NCI-H1930 (cell line): ENCODE measurements around the gene C1orf159.
"Not testable (repeated sequence)": the region's sequence is repeated elsewhere in the genome, so short reads cannot be mapped to it uniquely, and the experiment has no call there.

Source experiments
- DNase-seq, 2 experiments: peaks; one replicate each; lab custom pipeline; 2025; lab: John Stamatoyannopoulos, UW

Gene C1orf159

DNA sequence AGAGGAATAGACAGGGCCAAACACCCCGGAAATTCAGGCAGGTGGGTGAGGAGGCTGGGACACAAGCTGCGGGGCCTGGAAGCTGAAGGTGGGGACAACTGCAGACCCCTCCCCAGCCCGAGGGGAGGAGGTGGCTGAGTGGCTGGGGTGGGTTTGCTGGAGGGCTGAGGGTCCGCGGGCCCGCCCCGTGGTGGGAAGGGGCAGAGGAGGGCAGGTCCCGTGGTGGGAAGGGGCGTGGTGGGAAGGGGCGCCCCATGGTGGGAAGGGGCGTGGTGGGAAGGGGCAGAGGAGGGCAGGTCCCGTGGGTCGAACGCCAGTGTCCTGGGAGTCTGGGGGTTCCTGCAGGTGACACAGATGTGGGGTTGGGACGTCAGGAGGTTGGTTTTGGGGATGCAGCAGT is 33.5 kb upstream of the C1orf159 start:
- DNase-seq, result no peak

DNA sequence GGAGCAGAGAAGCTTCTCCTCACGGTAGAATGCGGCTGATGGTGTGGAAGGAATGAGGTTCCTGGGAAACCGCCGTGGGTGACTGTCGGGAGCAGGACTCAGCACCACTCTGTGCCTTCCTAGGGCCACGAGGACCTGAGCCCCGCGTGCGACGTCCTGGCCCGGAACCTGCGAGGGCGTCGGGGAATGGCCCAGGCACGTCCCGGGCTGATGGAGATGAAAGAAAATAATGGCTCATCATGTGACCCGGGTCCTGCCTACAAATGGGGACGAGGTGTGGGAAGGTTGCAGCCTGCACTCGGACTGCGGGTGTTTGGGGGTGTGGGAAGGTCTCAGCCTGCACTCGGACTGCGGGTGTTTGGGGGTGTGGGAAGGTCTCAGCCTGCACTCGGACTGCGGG is 32.7 kb upstream of the C1orf159 start:
- no peak for DNase-seq

DNA sequence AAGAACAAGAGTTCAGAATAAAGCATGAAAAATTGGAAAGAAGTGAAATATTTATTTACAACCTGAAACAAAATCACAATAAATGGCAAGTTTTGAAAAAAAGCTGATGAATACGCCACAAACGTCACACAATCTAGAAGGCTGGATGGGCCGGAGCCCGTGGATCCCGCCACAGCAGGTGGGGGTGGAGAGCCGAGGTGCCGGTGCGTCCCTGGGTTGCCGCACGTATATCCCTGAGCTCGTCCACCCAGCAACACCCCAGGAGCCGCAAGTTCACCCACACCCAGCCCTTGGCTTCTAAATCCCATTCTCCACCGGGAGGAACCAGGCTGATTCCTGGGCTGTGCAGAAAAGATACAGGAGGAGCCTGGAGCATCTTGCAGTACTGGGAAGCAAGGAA is 32.2 kb upstream of the C1orf159 start:
- DNase-seq, result no peak

DNA sequence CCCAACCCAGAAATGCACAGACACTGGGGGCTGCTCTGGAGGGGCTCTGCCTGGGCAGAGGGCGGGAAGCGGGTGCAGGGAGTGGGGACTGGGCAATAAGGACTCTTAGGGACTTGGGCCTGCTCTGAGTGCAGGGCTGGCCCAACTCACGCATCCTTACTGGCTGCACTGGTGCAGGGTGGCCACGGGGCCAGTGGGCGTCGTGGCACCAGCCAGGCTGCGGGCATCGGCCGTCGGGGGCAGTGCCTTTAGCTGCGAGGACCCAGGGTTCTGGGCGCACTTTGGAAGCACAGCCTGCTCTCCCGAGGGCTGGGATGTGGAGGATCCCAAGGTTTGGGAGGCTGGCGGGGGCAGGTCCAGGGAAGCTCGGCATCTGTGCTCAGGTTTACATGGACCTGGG is 30.7 kb upstream of the C1orf159 start:
- DNase-seq, result no peak

DNA sequence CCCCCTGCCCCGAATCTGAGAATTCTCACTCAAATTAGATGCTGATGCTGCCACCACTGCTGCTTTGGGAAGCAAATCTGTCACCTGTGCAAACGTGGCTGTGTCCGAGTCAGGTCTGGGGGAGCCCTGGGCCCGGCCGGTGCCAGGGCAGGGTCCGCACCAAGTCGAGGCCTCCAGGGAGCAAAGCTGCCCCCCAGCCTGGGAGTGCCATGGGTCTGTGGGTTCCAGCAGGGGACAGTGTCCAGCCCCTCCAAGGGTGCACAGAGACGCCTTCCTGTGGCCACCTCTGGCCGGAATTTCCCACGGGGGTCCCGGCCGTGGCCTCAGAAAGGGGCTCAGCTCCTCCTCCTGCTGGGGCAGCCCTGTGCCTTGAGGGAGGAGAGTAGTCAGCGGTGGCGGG is 30.1 kb upstream of the C1orf159 start:
- DNase-seq, result no peak

DNA sequence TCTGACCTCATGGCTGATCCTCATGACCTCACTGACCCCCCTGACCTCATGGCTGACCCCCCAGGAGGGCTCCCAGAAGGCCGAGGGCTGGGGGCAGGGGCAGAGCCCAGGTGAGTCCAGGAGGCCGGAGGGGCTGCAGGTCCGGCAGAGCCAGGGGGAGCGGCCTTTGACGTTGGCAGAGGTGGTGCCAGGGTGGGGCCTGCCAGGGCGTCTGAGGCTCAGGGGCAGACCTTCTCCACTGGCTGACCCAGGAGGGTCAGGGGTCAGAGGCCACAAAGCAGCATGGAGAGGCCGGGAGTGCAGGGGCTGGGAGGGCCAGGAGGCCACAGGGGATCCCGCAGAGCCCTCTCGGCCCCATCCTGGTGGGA is 29.6 kb upstream of the C1orf159 start:
- DNase-seq, result no peak

DNA sequence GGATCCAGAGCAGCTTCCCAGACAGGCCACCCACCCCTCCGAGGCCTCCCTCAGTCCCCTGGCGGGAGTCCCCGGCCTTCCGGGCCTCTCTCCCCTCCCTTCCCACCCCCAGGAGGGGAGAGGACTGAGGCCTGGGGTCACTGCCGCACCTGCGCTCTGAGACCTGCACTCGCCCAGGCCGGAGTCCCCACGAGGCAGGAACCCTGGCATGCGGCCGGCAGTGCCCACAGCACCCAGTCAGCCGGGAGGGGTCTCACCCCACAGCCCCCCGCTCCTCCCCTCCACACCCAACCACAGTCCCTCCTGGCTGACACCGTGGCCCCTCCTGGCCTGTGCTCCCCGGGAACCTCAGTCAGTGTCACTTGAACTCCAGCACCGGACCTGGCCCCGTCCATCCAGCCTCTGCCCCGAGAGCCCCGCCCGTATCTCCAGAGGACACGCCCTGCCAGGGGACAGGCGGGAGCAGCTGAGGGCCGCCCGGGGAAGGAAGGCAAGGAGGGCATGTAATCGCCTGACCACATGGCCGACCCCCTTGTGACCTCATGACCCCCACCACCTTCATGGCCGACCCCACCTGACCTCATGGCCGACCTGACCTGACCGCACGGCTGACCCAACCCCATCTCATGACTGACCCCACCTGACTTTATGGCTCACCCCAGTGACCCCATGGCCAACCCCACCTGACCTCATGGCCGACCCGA is 29.1 kb upstream of the C1orf159 start:
- DNase-seq, result no peak

DNA sequence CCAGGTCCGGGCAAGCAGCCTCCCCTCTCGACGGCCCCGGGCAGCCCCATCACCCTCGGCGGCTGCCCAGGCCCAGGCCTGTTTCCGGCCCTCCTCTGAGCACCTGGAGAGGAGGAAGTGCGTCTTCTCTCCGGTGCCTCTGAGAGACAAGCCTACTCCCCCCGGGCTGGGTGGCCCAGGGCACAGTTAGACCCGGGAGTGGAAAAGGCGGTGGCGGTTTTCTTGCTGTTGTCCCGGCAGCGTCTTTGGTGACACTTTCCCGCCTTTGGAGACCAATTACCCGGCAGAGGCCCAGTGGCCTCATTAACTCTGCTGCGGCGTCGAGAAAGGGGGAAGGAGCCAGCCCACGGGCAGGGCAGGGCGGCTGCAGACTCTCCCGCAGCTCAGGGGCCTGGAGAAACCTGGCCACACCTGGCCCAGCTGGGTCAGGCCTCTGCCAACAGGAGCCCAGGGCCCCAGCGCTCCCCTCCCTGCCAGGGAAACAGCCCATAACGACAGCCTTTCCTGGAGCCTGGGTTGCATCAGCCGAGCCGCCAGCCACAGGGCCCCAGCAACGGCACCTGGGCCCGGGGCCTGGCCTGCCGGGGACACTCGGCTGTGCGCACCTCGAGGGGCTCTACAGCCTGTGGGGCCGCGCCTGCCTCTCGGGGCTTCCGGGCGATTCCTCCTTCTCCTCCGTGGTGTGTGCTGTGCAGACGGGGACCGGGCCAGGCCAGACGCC is 28.4 kb upstream of the C1orf159 start:
- DNase-seq, result peak in 1 of 2 experiments; percentile 72

DNA sequence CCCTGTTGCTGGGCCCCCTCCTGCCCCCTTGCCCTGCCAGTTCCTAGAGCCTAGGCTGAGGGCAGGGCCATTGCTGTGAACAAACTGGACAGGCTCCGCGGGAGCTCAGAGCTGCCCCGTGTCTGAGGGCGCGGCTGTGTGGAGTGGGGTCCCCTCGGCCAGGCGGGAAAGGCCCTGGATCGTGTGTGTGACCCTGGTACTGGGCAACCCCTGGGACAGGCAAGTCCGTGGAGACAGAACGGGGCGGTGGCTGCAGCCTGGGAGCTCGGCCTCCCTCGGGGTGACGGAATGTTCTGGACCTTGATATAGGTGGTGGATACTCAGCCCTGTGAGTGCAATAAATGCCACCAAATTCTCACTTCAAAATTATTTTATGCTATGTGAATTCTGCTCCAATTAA is 27.7 kb upstream of the C1orf159 start:
- DNase-seq, result no peak

DNA sequence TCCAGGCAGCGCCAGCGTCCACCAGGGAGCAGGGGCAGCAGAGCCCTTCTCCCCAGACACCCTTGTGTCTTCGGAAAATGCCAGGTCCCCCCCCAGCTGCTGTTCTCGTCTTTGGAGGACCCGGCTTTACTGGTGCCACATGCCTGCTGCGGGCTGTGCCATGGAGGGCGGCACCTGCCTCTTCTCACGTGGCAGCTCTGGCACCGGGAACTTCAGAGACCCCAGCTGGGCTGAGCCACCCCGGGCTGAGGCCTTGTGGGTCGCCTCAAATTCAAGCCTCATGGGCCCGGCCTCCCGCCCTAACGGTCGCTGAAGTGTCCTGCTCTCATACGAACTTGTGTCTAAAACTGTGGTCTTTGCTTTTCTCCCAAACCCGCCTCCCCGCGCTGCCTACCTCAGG is 27.0 kb upstream of the C1orf159 start:
- DNase-seq, result no peak

DNA sequence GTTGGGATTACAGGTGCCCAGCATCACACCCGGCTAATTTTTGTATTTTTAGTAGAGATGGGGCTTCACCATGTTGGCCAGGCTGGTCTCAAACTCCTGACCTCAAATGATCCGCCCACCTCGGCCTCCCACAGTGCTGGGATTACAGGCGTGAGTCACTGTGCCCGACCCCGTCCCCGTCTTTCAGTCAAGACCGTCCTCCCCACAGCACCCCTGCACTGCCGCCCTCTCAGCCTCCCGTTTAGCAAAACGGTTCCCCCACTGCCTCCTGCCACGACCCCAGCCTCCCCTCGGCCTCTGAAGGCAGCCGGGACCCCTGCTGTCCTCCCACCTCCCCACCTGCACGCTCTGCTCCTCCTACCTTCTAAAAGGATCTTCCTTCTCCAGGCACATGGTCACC is 26.5 kb upstream of the C1orf159 start:
- DNase-seq, result not testable (repeated sequence)

DNA sequence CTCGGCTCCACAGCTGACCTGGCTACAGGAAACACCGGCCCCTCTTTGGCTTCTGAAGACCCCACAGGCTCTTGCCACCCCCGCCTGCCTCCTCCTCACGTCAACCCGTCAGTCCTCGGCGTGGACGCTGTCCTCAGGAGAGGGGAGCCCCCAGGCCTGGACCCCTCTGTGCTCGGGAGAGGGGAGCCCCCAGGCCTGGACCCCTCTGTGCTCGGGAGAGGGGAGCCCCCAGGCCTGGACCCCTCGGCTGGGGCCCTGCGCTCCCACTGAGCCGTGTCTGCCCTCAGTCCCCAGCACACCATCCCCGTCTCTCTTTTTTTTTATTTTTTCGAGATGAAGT is 26.0 kb upstream of the C1orf159 start:
- no peak for DNase-seq

DNA sequence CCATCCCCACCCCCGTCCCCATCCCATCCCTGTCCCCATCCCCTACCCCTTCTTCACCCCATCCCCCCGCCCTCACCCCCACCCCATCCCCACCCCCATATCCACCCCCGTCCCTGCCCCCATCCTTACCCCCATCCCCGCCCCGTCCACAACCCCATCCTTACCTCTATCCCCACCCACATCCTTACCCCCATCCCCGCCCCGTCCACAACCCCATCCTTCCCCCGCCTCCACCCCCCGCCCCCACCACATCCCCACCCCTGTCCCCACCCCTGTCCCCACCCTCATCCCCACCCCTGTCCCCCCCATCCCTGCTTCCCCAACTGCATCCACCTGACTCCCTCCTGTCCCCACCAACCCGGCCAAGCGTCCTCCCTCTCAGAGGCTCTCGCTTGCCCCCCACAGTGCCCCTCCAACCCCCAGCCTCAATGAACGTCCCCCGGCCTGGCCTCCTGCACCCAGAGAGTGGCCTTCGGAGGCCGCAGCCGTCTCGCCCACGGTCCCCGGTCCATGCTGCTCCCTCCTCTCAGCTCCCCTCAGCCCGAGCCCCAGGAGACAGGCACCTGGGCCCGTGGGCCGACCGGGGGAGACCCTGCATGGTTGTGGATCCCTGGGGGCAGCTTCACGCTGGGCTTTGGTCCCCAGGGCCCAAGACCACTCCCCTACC is 25.5 kb upstream of the C1orf159 start:
- DNase-seq, result no peak

DNA sequence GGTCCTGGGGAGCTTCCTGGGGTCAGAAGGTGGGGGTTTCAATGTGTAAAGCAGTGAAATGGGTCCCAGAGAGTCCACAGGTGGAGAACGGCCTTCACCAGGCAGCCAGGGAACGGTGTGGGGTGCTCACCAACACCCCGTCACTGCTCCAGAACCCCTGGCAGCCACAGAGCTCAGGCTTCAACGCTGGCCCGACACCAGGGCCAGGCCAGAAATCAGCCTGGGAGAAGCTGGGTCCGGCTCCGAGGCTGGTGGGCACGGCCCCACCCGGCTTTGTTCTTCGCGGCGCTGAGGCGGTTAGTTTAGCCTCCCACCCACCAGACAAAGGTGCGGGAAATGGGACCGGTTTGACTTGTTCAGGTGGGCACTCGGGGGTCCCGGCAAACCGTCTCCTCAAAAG is 24.8 kb upstream of the C1orf159 start:
- DNase-seq, result no peak

DNA sequence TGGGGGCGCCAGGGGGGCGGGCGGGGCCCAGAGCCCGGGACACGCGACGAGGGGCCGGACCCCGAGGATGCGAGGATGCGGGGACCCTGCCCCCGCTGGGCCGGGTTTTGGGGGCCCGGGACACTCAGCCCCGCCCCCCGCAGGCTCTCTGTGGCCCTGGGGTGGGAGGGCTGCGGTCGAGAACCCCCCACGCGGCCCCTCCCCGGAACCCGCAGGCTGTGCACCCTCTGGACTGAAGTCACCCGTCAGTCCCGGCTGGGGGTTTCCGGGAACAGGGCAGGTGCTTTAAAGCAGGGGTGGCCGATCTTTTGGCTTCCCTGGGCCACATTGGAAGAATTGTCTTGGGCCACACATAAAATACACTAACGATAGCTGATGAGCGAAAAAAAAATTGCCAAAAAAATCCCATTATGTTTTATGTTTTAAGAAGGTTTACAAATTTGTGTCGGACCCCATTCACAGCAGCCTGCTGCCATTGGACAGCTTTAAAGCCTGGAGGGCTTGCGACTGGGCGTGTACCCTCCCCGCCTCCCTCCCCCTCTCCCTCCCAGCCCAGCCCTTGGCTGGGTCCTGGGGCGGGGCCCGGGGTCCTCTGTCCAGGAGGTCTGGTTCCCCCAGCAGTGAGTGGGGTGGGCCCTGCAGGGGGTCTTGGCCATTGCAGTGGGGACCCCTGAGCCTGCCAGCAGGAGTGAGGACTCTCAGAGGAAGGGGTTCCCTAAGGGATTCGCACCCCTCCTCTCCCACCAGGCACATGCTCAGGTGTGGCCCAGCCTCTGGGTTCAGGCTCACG is 21.6 kb upstream of the C1orf159 start:
- DNase-seq, result no peak

DNA sequence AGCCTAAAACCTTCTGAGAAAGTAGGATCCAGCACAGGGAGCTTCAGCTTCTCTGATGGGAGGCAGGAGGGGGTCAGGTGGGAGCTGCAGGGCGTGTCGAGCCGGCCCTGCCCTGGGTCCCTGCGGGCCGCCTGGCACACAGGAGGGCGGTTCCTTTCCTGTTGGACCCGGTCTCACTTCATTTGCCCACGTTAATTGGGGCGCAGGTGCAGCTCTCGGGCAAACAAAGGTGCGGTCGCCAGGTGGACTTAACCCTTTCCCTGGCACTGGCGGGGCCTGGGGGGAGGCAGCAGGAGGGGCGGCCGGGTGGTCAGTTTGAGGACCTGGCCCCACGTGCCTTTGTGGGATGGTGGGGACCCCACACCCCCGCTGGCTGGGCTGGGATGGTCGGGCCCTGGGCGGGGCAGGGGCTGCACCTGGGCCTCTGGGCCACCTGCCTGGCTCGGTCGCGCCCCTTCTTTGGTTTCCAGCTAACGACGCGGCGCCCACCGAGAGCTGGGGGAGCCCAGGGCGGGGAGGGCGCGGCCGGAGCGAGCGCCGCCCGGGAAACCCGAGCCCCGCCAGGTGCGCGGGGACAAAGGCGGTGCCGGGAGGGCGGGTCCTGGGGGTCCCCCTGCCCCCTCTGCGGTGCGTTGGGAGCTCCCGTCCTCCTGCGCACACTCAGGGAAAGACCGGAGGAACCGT is 20.8 kb upstream of the C1orf159 start:
- peak; percentile 35 to 48 for DNase-seq

DNA sequence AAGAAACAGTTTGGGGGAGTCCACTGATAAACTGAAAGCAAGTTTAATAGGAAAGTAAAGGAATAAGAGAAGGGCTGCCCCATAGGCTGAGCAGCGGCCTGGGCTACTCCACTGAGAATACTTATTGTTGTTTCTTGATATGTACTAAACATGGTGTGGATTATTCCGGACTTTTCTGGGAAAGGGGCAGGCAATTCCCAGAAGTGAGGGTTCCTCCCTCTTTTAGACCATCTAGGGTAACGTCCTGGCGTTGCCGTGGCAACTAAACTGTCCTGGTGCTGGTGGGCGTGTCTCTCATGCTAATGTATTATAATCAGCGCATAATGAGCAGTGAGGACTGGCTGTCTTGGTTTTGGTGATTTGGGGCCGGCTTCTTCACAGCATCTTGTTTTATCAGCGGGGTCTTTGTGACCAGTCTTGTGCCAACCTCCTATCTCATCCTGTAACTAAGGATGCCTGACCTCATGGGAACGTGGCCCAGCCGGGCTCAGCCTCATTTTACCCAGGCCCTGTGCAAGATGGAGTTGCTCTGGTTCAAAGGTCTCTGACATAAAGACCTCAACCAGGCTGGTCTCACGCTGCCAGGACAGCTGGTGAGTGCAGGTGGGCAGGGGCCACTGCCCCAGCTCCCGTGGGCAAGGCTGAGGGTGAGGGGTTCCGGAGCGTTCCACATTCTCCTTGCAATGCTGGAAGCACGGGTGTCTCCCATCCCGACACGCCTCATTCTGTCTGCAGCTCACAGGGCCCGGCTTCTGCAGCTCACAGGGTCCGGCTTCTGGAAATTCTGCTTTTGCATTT is 19.6 kb upstream of the C1orf159 start:
- DNase-seq, result no peak

DNA sequence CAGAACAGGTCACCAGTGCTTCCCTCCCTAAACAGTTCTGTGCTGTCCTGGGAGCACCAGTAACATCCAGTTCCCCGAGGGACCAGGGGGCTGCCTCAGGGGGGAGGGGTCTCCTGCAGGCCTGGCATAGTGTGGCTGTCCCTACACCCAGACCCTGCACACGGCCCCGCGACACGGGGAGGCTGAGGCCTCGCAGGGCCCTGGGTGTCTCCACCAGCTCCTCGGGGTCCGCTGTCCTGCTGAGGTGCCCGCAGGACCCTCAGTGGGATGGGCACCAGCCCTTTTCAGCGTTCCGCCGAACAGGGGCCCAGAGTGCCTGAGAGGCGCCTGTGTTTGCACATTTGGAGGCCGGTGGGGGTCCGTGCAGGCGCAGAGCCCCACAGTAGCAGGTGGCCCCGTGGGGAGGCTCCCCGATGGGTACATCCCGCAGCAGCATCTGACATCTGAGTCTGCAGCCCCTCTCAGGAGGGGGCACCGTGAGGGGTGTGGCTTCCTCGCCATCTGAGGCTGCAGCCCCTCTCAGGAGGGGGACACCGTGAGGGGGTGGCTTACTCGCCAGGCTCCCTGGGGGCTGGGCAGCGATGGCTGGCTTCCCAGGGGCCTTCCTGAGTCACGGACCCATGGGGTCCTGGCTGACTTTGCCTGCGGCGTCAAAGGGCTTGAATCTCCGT is 18.5 kb upstream of the C1orf159 start:
- DNase-seq, result no peak

DNA sequence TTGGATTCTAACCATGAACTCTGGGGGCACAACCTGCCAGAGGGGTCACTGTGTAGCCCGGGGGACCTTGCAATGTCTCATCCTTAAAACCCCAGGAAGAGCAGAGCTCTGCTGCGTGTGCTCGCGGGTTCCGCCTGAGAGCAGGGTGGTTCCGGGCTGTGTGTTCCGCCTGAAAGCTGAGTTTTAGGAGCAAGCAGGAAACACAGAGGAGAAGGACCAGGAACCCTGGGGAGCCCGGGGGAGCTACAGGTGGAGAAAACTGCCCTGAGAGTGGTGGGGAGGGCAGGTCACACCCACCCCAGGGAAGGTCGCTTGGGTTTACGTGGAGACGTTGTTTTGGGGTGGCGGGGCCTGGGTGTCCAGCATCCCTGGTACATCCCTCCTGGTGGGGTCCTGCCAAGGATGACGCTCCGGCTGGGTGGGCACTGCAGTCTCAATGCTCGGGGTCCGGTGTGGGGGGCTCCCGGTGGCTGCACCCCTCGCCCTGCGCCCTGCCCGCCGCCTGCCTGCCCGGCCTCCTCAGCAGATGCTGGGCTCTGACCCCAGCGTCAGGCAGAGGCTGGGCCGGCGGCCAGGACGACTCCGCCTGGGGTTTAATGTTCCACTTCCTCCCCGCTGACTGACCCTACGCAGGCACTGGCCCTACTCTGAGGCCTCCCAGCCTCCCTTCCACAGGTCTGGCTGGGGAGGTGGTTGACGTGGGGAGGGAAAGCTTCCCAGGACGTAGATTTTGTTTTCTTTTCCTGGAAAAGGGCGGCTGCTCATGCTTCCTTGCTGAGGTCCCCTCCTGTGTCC is 17.3 kb upstream of the C1orf159 start:
- no peak for DNase-seq
